Left lung (tissue), 14 donors: ENCODE measurements around the gene TLR3. TPM values are rescaled to one million over a fixed set of nuclear protein-coding genes. Genes with fewer than 3 reads are reported as not detected.

ENCODE experiments used
- ATAC-seq: fragments of 200-7000 bp; cut with Tn5 transposase; one replicate; pipeline ENCODE4 v1.9.1; 2020; ENCODE audit warnings: moderate library complexity
- DNase-seq, 4 donors: peaks; one replicate each; pipeline ENCODE4 v3.0.0-alpha.2; 2013 to 2020
- H3K27ac ChIP-seq, 2 donors: fragments of 200-600 bp; sonication (generic) in 1 of 2; one replicate each; pipeline versions ENCODE4 v1.5.0 to v1.8.0; 2020 to 2021
- H3K27me3 ChIP-seq, 2 donors: fragments of 200-600 bp; sonication (generic) in 1 of 2; one replicate each; pipeline versions ENCODE4 v1.5.0 to v1.8.0; 2020 to 2021
- H3K36me3 ChIP-seq, 2 donors: fragments of 200-600 bp; sonication (generic) in 1 of 2; one replicate each; pipeline versions ENCODE4 v1.5.0 to v1.8.0; 2020 to 2021
- H3K4me1 ChIP-seq, 2 donors: fragments of 200-600 bp; one replicate each; pipeline ENCODE4 v1.8.0; 2021
- H3K4me3 ChIP-seq, 2 donors: fragments of 200-600 bp; sonication (generic) in 1 of 2; one replicate each; pipeline versions ENCODE4 v1.5.0 to v1.8.0; 2020 to 2021; ENCODE audit warnings: mild to moderate bottlenecking in 1 of 2
- H3K9me3 ChIP-seq, 2 donors: fragments of 200-600 bp; sonication (generic) in 1 of 2; one replicate each; pipeline versions ENCODE4 v1.5.0 to v1.8.0; 2020 to 2021
- intact Hi-C, 2 donors: fragments of 100-400 bp; cut with DNase I; formaldehyde crosslinking; loops; one replicate each; pipeline versions ENCODE4 v1.11.2 to v1.14.2; 2022
- long read RNA-seq, 12 donors: library from polyadenylated mRNA in 2 of 12; unstranded in 2 of 12; transcript quantifications; one replicate each; pipeline ENCODE4 v2.0.0 and lab custom pipeline, GENCODE V29; 2019 to 2026
- polyA plus RNA-seq, 6 donors: library from polyadenylated mRNA; unstranded; fragments of 120-200 nt; gene quantifications; one replicate each; pipeline ENCODE4 v1.2.1, GENCODE V29; 2013; ENCODE audit not compliant: insufficient read length in 6 of 6
- total RNA-seq, 2 donors: library from RNA; stranded (reverse); fragmentation: NEBNext Ultra II Directional; extraction: Animal tissue kit (Norgen Biotek cat#: 25700); gene quantifications; one replicate each; pipeline ENCODE4 v1.2.1, GENCODE V29; 2021
- TF ChIP-seq, protein P1 (sequence below), 2 donors: fragments of 200-600 bp; sonication (generic) in 1 of 2; IDR thresholded peaks; one replicate each; pipeline versions ENCODE4 v1.5.0 to v1.8.0; 2021; ENCODE audit warnings: antibody characterized with exemption in 2 of 2
- donor health status: DM: no; HTN: yes; CAD: no.
- donor health status: DM: no; HTN: no; CAD: no.

TLR3 gene
- total RNA-seq (10 to 100 TPM; 24.6 to 44.2 TPM), polyA plus RNA-seq (10 to 100 TPM in 5 of 6 donors, 1 to 10 TPM in 1; 10.0 to 13.3 (median 11.4) TPM)
- long read RNA-seq, donor 1, full-length matches to known transcripts = 5 of 5 reads
- long read RNA-seq, donor 1, partial matches to known transcripts = 0 of 5 reads
- long read RNA-seq, donor 1, other reads (novel, unspliced or antisense) = 0 of 5 reads
- long read RNA-seq, donor 2, full-length matches to known transcripts = 1 of 1 reads
- long read RNA-seq, donor 2, partial matches to known transcripts = 0 of 1 reads
- long read RNA-seq, donor 2, other reads (novel, unspliced or antisense) = 0 of 1 reads
- long read RNA-seq, donor 3, full-length matches to known transcripts = 5 of 5 reads
- long read RNA-seq, donor 3, partial matches to known transcripts = 0 of 5 reads
- long read RNA-seq, donor 3, other reads (novel, unspliced or antisense) = 0 of 5 reads
- long read RNA-seq, donor 4, partial matches to known transcripts = 3 of 5 reads
- long read RNA-seq, donor 4, other reads (novel, unspliced or antisense) = 0 of 5 reads
- long read RNA-seq, donor 5 = 0 reads
- long read RNA-seq, donor 6 = 0 reads
- long read RNA-seq, donor 7, partial matches to known transcripts = 0 of 1 reads
- long read RNA-seq, donor 7, other reads (novel, unspliced or antisense) = 0 of 1 reads
- long read RNA-seq, donor 8 = 0 reads
- long read RNA-seq, donor 9 = 0 reads
- long read RNA-seq, donor 10 = 0 reads
- long read RNA-seq, donor 11 = 0 reads
- long read RNA-seq, donor 12, full-length matches to known transcripts = 1 of 1 reads
- long read RNA-seq, donor 12, partial matches to known transcripts = 0 of 1 reads
- long read RNA-seq, donor 12, other reads (novel, unspliced or antisense) = 0 of 1 reads

DNA sequence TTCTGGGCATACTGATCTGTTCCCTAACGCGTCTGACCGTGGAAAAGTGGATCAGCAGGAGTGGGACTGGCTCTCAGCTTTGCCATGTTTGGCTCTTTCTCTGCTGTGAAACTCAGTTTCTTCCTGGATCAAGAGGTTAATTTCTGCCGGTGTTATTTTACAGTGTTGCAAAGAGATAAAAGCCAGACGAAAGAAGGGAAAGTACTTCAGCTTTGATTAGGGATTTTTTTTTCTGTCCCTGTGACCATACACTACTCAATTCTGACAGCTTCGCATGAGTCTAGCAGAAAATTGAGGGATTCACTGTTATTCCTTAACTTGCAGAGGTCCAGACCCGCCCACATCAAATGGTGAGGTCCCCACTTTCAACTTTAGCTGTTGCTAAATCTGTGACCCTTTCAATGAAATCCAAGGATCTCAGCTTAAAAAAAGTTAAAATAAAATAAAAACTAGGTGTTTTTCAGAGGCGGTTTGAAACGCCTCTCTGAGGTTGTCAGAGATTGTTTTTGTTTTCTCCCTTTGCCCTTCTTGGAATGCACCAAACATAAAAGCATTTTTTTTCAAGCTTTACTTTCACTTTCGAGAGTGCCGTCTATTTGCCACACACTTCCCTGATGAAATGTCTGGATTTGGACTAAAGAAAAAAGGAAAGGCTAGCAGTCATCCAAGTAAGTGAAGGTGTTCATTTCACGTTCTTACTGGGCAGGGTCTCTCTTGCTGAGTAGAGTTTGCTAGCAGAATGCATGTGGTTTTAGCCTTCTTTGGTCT lies at the start of gene TLR3:
TLR3 (plus strand) TSS at position 576 of the 768 bp plus-strand sequence. CDS start 7,464 bp downstream, outside the sequence.
- Histone ChIP-seq H3K36me3 (no peaks in the 10 kb centered on the region), H3K27me3 (no peaks in the 10 kb centered on the region), H3K9me3 (no peaks in the 10 kb centered on the region), H3K4me1 (peaks cover 0 to 14% of the 10 kb centered on the region in 2 donors), H3K4me3 (peak within 1 kb of the TSS; percentile 34 to 51), H3K27ac (peak within 1 kb of the TSS; percentile 67 to 71)
- TF ChIP-seq, protein P1, sequence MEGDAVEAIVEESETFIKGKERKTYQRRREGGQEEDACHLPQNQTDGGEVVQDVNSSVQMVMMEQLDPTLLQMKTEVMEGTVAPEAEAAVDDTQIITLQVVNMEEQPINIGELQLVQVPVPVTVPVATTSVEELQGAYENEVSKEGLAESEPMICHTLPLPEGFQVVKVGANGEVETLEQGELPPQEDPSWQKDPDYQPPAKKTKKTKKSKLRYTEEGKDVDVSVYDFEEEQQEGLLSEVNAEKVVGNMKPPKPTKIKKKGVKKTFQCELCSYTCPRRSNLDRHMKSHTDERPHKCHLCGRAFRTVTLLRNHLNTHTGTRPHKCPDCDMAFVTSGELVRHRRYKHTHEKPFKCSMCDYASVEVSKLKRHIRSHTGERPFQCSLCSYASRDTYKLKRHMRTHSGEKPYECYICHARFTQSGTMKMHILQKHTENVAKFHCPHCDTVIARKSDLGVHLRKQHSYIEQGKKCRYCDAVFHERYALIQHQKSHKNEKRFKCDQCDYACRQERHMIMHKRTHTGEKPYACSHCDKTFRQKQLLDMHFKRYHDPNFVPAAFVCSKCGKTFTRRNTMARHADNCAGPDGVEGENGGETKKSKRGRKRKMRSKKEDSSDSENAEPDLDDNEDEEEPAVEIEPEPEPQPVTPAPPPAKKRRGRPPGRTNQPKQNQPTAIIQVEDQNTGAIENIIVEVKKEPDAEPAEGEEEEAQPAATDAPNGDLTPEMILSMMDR (IDR thresholded peaks at IDR 0.05) = no peak
- ATAC-seq (peak; percentile 65), DNase-seq (peak in 2 of 4 donors; percentile 51 to 53)
- intact Hi-C loops = no loop called here

DNA sequence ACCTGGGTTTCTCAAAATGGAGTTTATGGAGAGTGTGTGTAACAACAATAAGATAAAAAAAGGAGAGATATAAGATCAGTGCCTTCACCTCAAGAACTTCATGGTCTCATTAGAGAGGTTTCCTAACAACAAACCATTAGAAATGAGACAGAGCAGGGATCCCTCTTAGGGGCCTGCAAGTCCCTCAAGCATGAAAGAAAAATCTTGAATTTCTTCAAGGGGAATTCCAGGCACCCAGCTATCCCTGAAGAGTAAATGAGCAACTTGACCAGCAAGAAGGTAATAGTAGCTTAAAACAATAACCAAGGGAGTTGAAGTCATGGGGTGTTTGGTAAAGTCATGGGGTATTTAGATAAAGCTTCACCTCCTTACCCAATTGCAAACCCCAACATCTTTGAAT lies 49.7 kb upstream of the TLR3 start:
- Histone ChIP-seq H3K9me3 (no peaks in the 10 kb centered on the region), H3K4me3 (no peak overlapping the region), H3K27me3 (no peaks in the 10 kb centered on the region), H3K36me3 (no peaks in the 10 kb centered on the region), H3K4me1 (no peaks in the 10 kb centered on the region), H3K27ac (no peak overlapping the region)
- DNase-seq = no peak
- TF ChIP-seq, protein P1 (IDR thresholded peaks at IDR 0.05) = no peak
- intact Hi-C loops = no loop called here
- ATAC-seq = no peak

DNA sequence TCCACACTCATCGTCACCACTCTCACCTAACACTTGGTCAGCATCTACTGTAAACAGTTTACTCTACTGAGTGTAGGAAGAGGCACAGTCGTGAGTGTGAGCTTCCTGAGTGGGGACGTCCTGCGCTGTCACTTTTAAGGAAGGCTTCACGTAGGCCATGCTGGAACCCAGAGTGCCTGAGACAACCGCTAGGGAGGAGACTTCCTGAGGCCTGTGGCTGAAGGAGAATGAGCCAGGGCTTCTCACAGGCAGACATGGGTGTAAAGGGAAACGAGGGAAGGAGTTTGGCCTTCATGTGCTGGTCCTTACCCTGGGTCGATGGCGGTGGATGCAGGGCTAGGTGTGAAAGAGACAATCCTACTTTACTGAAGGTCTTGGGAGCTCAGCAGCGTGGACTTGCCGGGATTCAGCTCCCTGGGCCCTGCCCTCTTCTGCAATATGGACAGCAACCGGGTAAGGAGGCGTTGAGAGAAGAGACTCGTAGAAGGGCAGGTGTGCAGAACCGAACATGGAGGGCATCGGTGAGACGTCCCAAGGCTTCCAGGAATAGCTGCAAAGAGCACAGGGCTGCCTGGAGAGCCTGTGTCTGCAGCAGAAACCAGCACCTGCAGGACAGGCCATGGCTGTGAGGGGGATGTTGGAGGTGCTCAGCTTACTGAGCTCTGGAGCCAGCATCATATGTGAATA lies 48.7 kb upstream of the TLR3 start:
- TF ChIP-seq, protein P1 (IDR thresholded peaks at IDR 0.05) = no peak
- ATAC-seq (no peak), DNase-seq (no peak)
- Histone ChIP-seq H3K27me3 (no peaks in the 10 kb centered on the region), H3K4me1 (no peaks in the 10 kb centered on the region), H3K27ac (no peak overlapping the region), H3K4me3 (no peak overlapping the region), H3K36me3 (no peaks in the 10 kb centered on the region), H3K9me3 (no peaks in the 10 kb centered on the region)
- intact Hi-C loops = loop anchor here in 1 of 2 donors (5.0 kb wide), 1 partner anchor 378 kb away; no protein-coding TSS in a partner anchor

DNA sequence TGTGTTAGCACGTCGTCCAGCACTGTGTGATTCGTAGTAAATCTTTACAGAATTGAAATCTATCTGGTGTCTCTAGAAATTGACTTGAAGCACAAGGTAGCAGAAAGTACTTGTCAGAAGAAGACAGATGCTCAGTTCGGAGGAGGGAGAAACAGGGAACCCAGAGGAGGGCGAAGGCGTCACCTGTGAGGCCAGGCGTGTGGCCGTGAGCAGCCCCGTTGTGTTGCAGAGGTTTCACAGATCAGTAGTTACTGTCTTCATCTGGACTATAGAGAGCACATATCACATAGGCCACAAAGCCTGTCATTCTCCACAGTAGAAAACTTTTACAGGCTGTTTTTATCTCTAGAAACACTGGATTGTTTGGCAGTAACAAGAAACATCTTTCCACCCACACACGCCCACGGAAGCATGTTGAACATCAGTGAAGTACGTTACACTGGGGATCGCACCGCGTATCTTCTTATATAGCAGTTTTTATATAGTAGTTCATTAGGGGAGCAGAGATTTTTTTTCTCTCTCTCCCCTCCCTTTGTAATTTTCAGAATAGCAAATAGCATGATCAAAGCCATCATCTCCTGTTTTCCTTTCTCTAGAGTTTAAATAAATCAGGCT lies 48.1 kb upstream of the TLR3 start:
- Histone ChIP-seq H3K4me1 (no peaks in the 10 kb centered on the region), H3K27ac (no peak overlapping the region), H3K36me3 (no peaks in the 10 kb centered on the region), H3K27me3 (no peaks in the 10 kb centered on the region), H3K4me3 (no peak overlapping the region), H3K9me3 (no peaks in the 10 kb centered on the region)
- TF ChIP-seq, protein P1 (IDR thresholded peaks at IDR 0.05) = no peak
- ATAC-seq (no peak), DNase-seq (no peak)
- intact Hi-C loops = loop anchor here in 1 of 2 donors (5.0 kb wide), 1 partner anchor 379 kb away; no protein-coding TSS in a partner anchor
